Fibroblast of mammary gland (primary cell): Measurements from ENCODE around the gene GPS2.

ENCODE experiments used
- DNase-seq: peaks from one replicate; pipeline ENCODE4 v3.0.0-alpha.2; 2010; ENCODE audit warnings: low read depth
- H3K4me3 ChIP-seq: 2 replicates; pipeline ENCODE4 v1.5.1; 2011; ENCODE audit warnings: low read depth, mild to moderate bottlenecking, low read length, moderate library complexity; ENCODE audit not compliant: control insufficient read depth
- TF ChIP-seq, protein P1 (sequence below): conservative IDR thresholded peaks from 2 replicates; pipeline ENCODE4 v1.5.1; 2011; ENCODE audit warnings: low read depth, low read length, inconsistent platforms; ENCODE audit not compliant: control insufficient read depth, insufficient read depth

GPS2 gene

GRCh38 chr17:7314719-7315569 lies at the start of gene GPS2:
Gene GPS2 (minus strand): TSS chr17:7315360. CDS start chr17:7315052, 308 bp downstream.
- TF ChIP-seq, protein P1, sequence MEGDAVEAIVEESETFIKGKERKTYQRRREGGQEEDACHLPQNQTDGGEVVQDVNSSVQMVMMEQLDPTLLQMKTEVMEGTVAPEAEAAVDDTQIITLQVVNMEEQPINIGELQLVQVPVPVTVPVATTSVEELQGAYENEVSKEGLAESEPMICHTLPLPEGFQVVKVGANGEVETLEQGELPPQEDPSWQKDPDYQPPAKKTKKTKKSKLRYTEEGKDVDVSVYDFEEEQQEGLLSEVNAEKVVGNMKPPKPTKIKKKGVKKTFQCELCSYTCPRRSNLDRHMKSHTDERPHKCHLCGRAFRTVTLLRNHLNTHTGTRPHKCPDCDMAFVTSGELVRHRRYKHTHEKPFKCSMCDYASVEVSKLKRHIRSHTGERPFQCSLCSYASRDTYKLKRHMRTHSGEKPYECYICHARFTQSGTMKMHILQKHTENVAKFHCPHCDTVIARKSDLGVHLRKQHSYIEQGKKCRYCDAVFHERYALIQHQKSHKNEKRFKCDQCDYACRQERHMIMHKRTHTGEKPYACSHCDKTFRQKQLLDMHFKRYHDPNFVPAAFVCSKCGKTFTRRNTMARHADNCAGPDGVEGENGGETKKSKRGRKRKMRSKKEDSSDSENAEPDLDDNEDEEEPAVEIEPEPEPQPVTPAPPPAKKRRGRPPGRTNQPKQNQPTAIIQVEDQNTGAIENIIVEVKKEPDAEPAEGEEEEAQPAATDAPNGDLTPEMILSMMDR, result no peak
- peak within 1 kb of the TSS; percentile 70 for H3K4me3 ChIP-seq
- peak; percentile 72 for DNase-seq

GRCh38 chr17:7363311-7363710 lies 48.2 kb upstream of the GPS2 start:
- TF ChIP-seq, protein P1, result no peak
- DNase-seq, result peak; percentile 38
- no peak overlapping the region for H3K4me3 ChIP-seq

DNA sequence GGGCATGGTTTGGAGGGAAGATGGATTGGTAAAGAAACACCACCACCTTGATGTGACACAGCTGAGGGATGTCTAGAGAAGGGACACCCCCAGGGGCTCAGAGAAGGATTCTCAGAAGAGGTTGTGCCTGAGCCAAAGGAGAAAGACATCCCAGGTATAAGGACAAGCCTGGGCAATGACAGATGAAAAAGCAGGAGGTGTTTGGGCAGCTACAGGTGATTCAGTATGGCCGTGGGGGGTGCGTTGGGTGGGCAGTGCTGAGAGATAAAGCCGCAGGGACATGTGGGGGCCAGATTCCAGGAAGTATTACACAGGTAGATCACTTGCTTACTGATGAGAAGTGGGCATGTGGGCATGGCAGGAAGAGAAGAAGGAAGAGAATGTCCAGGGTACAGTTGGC lies 46.7 kb upstream of the GPS2 start:
- TF ChIP-seq, protein P1, result no peak
- no peak for DNase-seq

DNA sequence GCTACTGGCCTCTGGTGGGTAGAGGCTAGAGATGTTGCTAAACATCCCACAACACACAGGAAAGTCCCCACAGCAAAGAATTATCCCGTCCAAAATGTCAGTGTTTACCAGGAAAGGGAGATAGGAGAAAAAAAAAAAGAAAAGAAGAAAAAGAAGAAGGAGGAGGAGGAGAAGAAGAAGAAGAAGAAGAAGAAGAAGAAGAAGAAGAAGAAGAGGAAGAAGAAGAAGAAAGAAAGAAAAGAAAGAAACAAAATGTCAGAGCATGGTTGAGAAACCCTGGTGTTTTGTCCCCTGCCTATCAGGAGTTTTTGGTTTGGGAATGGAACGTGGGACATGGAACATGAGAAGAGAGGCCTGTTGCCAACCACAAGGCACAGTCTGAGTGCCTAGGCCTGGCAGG lies 42.2 kb upstream of the GPS2 start:
- no peak for DNase-seq
- TF ChIP-seq, protein P1, result no peak
- H3K4me3 ChIP-seq, result no peak overlapping the region

More for the DNA sequence above, 46.7 kb upstream of the GPS2 start:
- no peak overlapping the region for H3K4me3 ChIP-seq

DNA sequence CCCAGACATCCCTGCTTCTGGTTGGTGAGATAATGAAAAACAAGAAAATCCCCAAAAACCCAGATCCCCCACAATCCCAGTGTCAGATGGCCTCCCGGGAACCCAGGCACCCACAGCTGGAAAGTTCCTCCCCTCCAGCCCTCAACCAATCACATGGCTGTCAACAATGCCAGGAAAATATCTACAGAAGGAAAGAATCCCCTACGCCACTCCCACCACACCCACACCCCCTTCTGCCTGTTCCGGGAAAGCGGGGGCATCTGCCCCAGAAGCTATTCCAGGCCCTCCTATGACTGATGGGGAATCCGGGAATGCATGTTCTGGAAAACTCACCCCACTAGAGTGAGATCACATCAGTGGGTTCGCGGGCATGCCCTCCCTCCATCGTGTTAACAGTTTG lies 41.6 kb upstream of the GPS2 start:
- no peak for DNase-seq
- TF ChIP-seq, protein P1, result no peak
- H3K4me3 ChIP-seq, result no peak overlapping the region

GRCh38 chr17:7356072-7356549 lies 41.0 kb upstream of the GPS2 start:
- TF ChIP-seq, protein P1, result peak; percentile 80
- peak; percentile 66 for DNase-seq
- no peak overlapping the region for H3K4me3 ChIP-seq
